Inflammatory macrophage treated with lipopolysaccharide for 1 hour (primary cell): ENCODE data around the gene TSPEAR.
"Not testable (repeated sequence)": the region's sequence is repeated elsewhere in the genome, so short reads cannot be mapped to it uniquely, and the experiment has no call there.

Experiments used
- DNase-seq, 2 donors: peaks; one replicate each; pipeline ENCODE4 v3.0.0-alpha.2; 2020 to 2022

Gene TSPEAR

DNA sequence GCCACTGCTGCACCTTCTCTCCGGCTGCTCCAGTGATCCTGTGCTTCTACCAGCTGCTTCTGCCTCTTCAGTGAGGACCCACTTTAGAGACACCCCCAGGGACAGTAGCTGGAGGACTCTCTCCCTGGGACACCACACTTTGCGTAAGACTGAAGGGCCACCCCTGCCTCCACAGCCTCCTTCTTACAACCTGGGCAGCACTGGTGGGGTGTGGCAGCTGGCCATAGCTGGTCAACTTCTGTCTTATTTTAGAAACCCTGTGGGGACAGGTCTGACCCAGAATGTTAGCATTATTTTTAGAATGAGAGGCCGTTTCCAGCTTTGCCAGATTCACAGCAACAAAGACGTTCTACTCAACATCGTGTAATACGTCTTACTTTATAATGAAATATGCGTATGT, 85.6 kb downstream of the TSPEAR start:
- no peak for DNase-seq

DNA sequence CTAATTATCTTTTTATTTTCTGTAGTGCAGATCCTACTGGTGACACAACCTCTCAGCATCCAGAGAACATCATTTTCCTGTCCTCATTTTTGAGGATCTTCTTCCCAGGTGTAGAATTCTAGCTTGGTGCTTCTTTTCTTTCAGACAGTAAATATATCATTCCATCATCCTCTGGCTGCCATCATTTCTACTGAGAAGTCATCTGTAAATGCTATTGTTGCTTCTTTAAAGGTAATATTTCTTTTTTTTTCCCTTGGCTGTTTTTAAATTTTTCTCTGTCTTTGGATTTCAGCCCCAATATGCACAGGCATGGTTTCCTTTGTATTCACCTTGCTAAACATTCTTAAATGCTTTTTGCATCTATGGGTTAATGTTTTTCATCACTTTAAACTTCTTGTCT, 87.8 kb downstream of the TSPEAR start:
- no peak for DNase-seq

DNA sequence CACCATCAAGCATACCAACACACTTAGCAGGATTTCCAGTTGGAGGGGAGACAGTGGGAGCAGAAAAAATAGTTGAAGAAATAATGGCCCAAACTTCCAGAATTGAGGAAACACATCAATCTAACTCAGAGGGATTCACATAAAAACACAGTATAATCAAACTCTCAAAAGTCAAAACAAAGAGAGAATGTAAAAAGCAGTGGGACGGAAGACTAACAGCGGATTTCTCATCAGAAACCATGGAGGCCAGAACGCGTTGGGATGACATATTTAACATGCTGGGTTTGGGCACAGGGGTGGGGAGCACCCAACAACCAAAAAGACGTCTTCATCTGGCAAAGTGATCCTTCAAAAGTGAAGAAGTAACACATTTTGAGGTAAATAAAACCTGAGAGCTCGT, 91.5 kb downstream of the TSPEAR start:
- no peak for DNase-seq

DNA sequence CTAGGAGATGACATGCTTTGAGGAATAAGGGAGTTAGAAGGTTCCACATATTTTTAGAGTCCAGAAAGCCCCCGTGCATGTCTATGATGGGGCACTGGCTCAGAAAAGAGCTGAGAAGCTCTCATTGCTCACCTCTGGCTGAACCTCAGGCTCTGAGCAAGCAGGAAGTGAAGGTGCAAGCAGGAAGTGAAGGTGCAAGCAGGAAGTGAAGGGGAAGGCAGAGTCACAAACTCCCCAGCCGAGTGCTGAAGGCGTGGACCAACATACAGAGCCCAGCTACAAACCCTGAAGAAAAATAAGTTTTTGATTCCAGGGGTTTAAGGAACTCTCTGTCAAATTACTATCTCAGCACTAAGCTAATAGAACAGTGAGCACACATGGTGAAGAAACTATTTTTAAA, 92.5 kb downstream of the TSPEAR start:
- DNase-seq = no peak

DNA sequence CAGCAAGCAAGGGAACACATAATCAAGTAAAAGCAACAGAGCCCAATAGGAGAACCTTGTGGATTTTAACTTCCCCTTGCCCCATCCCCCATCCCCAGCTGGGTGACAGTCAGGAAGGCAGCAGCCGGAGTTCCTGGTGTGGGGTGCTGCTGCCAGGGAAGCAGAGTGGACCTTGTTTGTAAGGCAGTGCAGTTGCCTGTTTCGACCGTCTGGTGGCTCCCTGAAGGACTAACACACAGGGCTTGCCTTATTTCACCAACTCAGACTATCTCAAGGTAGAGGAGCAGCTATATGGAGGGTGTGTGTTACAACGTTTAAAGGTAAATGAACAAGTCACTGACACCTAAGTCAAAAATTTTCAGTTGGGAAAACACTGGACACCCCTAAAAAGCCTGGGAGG, 92.9 kb downstream of the TSPEAR start:
- DNase-seq = peak in 1 of 2 donors; percentile 8

DNA sequence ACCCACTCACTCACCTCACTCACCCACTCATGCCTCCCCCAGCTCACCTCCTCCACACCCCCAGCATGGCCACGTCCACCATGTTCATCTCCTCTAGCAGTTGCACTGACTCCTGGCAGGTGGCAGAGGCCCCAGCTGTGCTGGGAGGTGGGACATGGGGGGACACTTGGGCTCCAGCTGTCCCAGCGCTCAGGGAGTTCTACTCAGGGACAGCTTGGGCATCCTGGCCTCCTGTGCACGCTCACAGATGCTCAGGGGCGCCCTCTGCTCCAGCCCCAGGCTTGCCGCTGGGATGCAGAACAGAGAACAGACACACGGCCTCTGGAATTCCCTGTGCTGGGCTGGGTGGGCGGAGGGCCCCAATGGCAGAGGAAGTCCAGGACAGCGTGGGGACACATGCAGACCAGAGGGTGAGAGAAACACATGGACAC, 94.3 kb downstream of the TSPEAR start:
- no peak for DNase-seq

DNA sequence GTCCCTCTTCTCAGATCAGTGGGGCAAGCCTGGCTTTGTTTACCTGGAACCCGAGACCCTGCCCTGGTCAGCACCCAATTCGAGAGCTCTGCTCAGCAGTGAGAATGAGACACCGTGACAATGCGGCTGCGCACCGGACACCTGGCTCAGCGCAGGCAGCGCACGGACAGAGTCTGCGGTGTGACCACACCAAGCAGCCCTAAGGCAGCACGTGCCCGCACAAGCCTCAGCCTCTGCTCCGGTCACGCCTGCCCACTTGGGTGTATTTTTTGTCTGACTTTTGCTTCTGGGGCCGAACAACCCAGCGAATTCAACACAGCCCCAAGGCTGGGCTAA, 94.8 kb downstream of the TSPEAR start:
- no peak for DNase-seq

DNA sequence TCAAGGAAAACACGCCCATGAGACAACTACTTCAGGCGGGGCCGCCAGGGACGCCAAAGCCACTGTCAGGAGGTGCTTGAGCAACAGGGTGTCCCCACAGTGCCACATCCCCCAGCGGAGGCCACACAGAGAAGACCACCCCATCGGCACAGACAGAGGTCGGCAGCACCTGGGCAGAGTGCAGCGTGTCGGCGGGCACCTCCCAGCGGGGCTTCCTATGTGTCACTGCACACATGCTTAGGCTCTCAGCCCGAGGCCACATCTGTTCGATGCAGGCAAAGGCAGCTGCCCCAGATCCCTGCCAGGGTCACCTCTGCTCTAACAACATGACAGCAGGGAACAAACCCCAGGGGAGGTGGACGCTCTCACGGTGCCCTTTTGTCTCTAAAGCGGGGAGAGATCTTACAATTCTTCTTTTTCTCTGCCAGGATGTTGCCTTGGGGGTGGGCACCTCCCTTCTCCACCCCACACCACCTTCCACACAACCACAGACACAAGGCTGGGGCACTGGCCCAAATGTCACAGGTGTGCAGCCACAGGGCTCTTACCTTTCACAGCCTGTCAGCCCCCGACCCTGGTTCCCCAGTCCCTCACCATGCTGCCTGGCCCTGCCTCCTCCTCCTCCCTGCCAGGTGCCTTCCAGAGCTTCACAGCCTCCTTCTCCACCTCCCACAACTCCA, 95.3 kb downstream of the TSPEAR start:
- DNase-seq = no peak

DNA sequence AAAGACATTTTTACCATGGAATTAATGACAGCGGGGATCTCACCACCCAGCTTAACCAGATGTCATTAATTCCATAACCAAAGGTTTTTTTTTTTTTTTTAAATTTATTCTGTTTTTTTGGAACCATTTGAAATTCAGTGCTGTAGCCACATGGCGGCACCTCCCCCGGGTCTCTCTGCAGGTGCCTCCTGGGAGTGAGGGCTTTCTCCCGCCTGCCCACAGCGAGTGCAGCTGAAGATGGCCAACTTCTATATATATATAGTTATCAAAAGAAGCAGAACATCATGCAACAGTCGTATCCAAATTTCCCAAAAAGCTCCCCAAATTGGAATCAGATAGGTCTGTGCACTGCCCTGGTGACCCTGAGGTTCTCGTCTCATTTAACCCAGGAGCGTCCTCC, 95.9 kb downstream of the TSPEAR start:
- no peak for DNase-seq

DNA sequence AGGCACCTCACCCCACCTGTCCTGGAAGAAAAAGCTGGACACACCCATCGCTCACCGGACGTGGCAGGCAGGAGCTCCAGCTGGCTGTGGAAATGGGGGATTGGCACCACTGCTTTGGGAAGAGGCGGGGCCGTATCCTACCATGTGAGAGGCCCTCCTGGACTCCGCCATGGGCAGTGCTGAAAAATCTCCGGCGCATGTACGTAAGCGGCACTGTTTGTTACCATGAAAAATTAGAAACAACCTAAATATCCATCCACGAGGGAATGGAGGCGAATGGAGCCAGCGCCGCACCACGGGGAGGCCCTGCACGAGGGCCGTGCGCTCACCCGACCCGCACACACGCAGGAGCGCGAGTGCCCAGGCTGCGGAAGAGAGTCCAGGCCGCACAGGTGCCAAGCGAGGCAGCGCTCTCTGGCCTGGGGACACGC, 96.4 kb downstream of the TSPEAR start:
- no peak for DNase-seq

DNA sequence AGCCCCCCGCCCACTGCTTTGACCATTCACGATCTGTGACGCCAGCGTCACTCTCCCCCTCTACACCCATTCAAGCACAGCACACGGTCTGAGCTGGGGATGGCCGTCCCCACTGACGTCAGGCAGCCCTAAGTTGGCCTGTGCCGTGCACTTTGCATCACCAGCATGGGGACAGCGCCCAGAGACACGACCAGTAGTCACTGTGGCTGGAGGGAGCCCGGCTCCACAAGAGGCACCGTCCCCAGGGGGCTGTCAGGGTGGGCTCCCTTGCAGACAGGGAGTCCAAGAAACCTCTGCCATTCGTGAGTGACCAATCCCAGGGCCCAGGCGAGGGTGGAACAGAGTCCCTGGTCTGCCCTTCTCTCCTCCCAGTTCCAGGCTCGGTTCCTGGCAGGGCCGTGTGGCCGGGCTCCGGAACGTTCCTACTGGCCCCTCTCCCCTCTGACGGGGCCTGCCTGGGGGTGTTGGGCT, 97.2 kb downstream of the TSPEAR start:
- DNase-seq = no peak

DNA sequence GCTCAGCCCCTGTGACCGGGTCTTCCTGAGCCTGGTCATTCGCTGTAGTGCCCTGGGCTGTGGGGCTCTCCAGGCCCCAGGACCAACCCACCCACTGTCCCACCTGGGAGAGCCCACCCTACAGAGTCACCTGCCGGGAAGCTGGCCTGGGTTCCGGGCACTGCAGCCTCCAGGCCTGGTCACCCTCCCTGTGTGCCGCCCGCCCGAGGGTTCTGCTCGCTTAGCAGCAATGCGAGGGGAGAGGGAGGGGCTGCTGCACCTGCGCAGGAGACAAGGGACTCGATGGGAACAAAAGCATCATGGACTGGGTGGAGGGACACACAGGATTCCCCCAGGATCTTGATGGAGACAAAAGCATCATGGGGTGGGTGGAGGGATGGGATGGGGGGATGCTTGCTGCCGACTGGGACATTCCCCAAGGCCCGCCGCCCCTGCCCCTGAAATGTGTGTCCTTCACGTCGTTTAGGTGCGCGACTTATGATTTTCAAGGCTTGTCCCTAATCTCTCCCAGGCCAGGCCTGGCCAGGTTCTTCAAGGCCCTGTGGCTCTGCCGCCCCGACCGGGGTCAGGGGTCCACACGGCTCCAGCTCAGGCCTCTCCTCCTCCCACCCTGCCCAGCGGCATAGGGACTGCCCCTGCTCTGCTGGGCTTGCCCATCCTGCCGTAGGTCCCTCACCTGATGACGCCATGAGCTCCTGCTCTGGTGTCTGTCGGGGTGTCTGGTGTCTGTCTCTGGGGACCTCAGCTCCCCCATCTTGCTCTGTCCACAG, 97.8 kb downstream of the TSPEAR start:
- DNase-seq = no peak

DNA sequence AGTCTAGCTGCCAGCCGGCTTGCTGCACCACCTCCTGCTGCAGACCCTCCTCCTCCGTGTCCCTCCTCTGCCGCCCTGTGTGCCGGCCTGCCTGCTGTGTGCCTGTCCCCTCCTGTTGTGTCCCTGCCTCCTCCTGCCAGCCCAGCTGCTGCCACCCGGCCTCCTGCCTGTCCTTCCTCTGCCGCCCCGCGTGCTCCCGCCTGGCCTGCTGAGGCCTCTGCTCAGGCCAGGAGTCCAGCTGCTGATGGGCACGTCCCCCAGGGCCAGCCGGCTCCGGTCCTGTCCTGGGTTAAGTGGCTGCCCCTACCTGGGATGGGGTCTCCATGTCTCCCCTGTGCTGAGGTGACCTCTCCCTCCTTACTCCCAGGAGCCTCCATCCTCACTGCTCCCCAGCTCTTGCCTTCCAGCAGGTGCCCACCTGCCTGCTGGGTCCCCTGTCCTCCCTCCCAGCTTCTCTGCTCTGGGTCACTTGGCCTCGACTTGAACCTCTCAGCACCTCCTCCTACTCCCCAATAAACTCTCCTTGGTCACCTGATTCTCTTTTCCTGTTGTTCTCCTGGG, 98.6 kb downstream of the TSPEAR start:
- DNase-seq = no peak

DNA sequence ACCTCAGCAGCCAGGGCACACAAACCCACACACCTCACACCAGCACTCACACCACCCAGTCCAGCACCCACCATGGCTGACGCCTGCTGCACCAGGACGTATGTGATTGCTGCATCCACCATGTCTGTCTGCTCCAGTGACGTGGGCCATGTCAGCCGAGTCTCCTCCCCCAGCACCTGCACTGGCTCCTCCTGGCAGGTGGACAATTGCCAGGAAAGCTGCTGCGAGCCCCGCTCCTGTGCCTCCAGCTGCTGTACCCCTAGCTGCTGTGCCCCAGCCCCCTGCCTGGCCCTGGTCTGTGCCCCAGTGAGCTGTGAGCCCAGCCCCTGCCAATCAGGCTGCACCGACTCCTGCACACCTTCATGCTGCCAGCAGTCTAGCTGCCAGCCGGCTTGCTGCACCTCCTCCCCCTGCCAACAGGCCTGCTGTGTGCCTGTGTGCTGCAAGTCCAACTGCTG, 99.3 kb downstream of the TSPEAR start, which contains the start of gene KRTAP10-8:
Gene KRTAP10-8, plus strand, starts transcription at position 51 of the 458 bp plus-strand sequence. Its CDS starts 22 bp downstream, at position 73.
- DNase-seq = no peak

DNA sequence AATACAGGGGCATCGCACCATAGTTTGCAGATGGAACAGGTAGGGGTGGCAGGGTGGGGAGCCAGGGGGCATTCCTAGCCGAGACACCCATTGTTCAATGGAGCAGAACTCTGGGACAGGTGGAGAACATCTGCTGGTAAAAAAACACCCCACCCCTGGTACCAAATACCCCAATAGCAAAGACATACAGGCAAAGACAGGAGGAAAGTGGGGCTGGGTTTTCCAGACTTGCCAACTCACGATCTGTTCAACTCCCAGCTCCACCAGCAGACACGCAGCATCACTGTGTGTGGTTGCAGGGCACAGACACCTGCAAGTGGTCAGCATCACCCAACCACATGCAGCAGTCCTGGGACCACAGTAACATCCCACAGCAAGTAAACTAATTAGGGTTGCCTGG, 99.8 kb downstream of the TSPEAR start:
- DNase-seq = no peak

DNA sequence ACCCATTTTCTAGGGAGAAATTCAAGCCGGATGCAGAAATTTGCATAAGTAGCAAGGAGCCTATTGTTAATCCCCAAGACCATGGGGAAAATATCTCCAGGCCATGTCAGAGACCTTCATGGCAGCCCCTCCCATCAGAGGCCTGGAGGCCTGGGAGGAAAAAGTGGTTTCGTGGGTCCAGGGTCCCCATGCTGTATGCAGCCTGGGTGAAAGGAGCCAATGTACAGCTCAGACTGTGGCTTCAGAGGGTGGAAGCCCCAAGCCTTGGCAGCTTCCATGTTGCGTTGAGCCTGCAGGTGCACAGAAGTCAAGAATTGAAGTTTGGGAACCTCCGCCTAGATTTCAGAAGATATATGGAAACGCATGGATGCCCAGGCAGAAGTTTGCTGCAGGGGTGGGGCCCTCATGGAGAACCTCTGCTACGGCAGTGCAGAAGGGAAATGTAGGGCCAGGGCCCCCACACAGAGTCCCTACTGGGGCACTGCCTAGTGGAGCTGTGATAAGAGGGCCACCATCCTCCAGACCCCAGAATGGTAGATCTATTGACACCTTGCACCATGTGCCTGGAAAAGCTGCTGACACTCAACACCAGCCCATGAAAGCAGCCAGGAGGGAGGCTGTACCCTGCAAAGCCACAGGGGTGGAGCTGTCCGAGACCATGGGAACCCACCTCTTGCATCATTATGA, 101.1 kb downstream of the TSPEAR start:
- DNase-seq = not testable (repeated sequence)

DNA sequence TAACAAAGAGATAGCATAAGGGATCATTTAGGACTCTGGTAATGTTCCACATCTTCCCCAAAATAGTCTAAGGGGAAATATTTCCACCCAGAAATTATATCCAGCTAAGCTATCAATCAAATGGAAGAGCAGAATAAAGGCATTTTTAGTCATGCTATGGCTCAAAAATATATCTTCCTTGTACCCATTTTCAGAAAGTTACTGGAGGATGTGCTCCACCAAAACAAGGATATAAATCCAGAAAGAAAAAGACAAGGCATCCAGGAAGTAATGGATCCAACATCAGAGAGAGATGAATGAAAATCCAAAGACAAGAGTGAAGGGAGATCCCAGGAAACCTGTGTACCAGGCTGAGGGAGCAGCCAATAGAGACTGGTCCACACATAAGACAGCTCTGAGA, 102.2 kb downstream of the TSPEAR start:
- DNase-seq = no peak

DNA sequence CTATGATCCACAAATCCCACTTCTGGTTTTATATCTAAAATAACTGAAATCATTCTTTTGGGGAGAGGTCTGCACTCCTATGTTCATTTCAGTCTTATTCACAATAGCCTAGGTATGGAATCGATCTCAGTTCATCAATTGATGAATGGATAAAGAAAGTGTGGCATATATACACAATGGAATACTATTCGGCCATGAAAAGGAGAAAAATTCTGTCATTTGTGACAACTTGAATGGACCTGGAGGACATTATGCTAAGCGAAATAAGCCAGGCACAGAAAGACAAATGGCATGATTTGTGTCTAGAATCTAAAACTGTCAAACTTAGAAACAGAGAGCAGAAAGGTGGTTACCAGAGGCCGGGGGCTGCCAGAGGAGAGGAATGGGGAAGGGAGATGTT, 104.9 kb downstream of the TSPEAR start:
- no peak for DNase-seq

DNA sequence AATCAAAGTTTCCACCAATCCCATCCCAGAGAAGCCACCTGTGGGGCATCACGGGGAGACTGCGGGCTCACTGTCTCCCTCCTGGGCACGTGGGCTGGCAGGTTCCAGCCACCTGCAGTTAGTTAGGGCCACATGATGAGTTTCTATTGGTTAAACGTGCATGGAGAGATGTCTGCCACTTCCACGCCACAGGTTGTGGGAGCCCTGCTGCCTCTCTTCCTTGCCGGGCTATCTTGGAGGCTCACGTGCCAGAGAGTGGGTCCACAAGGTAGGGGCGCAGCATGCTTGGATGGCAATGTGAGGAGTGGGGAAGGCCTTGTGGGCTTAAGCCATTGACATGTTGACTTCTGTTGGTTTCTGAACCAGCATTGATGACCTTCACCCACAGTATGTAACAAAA, 107.5 kb downstream of the TSPEAR start:
- no peak for DNase-seq

DNA sequence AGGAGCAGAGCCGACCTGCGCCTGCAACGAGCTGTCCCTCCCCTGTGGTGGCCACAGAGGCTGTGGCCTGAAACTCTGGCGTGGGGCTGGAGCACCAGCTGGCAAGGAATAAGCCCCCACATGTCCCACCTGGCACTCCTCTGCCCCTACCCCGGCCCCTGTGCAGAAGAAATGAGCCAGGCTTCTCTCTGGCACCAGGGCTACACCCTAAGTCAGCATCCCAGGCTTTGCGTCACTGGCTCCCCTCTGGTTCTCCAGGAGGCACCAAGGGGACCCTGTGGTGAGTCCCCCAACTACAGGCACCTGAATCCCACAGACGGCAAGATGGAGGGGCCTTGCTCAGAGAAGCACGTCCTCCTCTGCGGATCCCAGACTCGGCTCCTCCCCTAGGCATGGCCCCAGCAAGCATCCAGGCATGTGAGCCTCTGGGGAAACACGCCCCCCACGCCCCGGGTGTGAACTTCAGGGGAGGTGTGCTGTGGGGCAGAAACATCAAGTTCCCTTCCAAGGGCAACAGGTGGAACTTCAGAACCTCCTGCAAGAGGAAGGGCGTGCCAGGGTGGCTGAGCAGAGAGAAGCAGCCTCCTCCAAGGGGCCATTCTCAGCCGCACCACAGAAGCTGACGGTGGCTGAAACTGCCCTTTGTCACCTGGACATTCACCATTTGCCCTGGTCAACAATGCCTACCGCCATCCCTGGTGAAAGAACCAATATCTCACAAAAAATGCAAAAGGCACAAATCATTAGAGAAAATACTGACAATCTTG, 108.1 kb downstream of the TSPEAR start:
- no peak for DNase-seq

DNA sequence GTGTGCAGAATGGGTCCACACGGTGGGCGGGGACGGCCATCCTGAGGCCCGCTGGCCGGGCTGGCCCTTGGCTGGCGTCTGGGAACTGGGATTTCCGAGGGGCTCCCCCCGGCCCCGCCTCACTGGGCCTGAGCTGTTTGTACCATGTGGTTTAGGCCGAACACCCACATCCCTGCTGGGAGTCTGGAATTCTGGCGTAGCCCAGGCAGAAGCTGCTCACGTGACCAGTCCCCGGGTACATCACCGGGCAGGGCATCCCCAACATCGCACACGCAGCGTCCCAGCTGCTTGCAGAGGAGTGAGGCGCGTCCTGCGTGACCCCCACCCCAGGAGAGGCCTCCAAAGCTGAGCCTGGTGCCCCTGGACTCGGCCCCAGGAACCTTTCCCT, 108.9 kb downstream of the TSPEAR start:
- DNase-seq = no peak

DNA sequence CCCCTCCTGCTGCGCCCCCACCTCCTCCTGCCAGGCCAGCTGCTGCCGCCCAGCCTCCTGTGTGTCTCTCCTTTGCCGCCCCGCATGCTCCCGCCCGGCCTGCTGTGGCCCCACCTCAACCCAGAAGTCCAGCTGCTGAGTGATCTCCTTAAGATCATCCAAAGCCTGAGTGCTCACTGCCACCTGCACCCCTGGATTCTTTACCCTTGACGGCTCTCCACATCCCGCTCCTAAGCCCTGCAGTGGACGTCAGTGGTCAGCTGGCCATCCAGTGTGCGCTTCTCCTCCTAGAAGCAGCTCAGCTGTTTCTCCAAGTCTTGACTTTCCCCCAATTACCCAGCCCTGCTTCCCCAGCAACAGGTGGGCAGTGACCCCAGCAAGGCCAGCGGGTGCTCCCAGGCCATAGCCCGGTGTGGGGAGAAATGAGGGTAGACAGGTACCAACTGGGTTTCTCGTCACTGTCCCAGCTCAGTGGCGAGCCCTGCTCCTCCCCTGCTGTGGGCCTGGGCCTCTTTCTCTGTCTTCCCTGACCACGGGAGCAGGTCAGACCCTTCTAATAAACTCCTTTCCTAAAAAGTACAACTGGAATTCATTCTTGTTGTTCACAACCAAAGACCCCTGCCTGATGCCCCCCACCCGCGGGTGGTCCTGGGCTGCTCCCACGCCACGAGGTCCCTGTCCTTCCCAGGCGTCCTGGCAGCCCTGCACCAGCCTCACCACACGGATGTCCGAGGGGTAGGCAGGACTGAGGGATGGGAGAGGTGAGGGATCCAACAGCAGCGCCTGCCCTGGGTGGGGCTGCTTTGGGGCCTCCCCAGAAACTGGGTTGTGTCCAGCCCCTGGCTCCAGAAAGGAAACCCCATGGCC, 109.5 kb downstream of the TSPEAR start:
- DNase-seq = no peak
